ENCODE results near the gene SIAH1. TPM values are rescaled to one million over a fixed set of nuclear protein-coding genes. Genes with fewer than 3 reads are reported as not detected.

The SIAH1 gene
- total RNA-seq, 1 donor from 2014 or later: 29.4 TPM

GRCh38 chr16:48347191-48347865, 37.9 kb downstream of the SIAH1 start:
- Mint-ChIP-seq H3K4me3 (ENCODE audit: unreplicated experiment) (no peak overlapping the region), H3K9me3 (ENCODE audit: unreplicated experiment) (no peaks in the 10 kb centered on the region), H3K4me1 (ENCODE audit: unreplicated experiment) (peaks cover 3% of the 10 kb centered on the region), H3K27ac (ENCODE audit: unreplicated experiment) (no peak overlapping the region), H3K36me3 (ENCODE audit: unreplicated experiment) (peaks cover 46% of the 10 kb centered on the region), H3K27me3 (ENCODE audit: unreplicated experiment) (no peaks in the 10 kb centered on the region)
- peak; percentile 78 for DNase-seq (ENCODE audit: extremely low spot score, unreplicated experiment)
- TF ChIP-seq CTCF (IDR thresholded peaks at IDR 0.05): no peak

GRCh38 chr16:48342591-48342990, 42.6 kb downstream of the SIAH1 start:
- Mint-ChIP-seq H3K9me3 (ENCODE audit: unreplicated experiment) (no peaks in the 10 kb centered on the region), H3K36me3 (ENCODE audit: unreplicated experiment) (peaks cover 33% of the 10 kb centered on the region), H3K4me1 (ENCODE audit: unreplicated experiment) (peaks cover 2% of the 10 kb centered on the region), H3K27me3 (ENCODE audit: unreplicated experiment) (no peaks in the 10 kb centered on the region), H3K4me3 (ENCODE audit: unreplicated experiment) (no peak overlapping the region), H3K27ac (ENCODE audit: unreplicated experiment) (no peak overlapping the region)
- no peak for TF ChIP-seq CTCF (IDR thresholded peaks at IDR 0.05)
- no peak for DNase-seq (ENCODE audit: extremely low spot score, unreplicated experiment)

DNA sequence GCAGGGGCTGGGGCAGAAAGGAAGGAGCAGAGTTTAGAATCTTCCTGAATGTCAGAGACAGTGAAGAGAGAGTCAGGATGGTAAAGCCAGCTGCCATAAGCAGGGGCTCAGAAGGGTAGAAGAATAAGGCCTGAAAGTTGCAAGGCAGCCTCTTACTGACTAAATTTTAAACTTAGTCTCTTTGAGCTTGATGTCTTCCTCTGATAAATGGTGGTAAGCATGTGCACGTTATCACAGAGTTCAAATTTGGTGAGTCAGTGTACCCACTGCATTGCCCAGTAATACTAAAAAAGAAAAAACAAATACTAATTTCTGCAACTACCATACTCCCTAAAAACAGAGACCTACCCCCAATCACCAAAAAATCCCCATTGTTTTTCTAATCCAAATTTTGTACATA, 45.2 kb downstream of the SIAH1 start:
- DNase-seq (ENCODE audit: extremely low spot score, unreplicated experiment): no peak
- no peak for TF ChIP-seq CTCF (IDR thresholded peaks at IDR 0.05)
- H3K27me3 Mint-ChIP-seq (ENCODE audit: unreplicated experiment): no peaks in the 10 kb centered on the region
- H3K4me3 Mint-ChIP-seq (ENCODE audit: unreplicated experiment): no peak overlapping the region
- no peaks in the 10 kb centered on the region for H3K9me3 Mint-ChIP-seq (ENCODE audit: unreplicated experiment)
- peaks cover 36% of the 10 kb centered on the region for H3K36me3 Mint-ChIP-seq (ENCODE audit: unreplicated experiment)
- peaks cover 19% of the 10 kb centered on the region for H3K4me1 Mint-ChIP-seq (ENCODE audit: unreplicated experiment)
- H3K27ac Mint-ChIP-seq (ENCODE audit: unreplicated experiment): no peak overlapping the region

- Mint-ChIP-seq H3K27ac (ENCODE audit: unreplicated experiment) (peak overlapping the region; percentile 80), H3K4me1 (ENCODE audit: unreplicated experiment) (peaks cover 21% of the 10 kb centered on the region), H3K4me3 (ENCODE audit: unreplicated experiment) (no peak overlapping the region), H3K36me3 (ENCODE audit: unreplicated experiment) (peaks cover 40% of the 10 kb centered on the region), H3K9me3 (ENCODE audit: unreplicated experiment) (no peaks in the 10 kb centered on the region), H3K27me3 (ENCODE audit: unreplicated experiment) (no peaks in the 10 kb centered on the region)
- DNase-seq (ENCODE audit: extremely low spot score, unreplicated experiment): no peak
- no peak for TF ChIP-seq CTCF (IDR thresholded peaks at IDR 0.05)
Observed at GRCh38 chr16:48335961-48336360, 49.3 kb downstream of the SIAH1 start.

DNA sequence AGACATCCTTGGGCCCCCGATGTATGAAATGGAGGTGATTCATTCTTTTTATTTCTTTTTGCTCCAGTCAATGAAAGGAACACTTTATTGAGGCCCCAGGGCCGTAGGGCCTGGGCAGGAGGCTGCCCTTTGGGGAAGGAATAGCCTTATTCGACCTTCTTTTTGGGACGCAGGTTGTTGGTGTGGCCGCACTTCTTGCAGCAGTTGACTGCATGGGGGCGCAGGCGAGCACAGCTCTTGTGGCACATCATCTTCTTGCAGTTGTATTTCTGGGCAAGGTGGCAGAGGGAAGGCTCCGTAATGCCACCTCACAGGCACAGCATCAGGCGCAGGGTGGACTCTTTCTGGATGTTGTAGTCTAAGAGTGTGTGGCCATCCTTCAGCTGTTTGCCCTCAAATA, 50.9 kb downstream of the SIAH1 start:
- no peak for DNase-seq (ENCODE audit: extremely low spot score, unreplicated experiment)
- no peaks in the 10 kb centered on the region for H3K9me3 Mint-ChIP-seq (ENCODE audit: unreplicated experiment)
- H3K27me3 Mint-ChIP-seq (ENCODE audit: unreplicated experiment): no peaks in the 10 kb centered on the region
- TF ChIP-seq CTCF (IDR thresholded peaks at IDR 0.05): no peak
- no peak overlapping the region for H3K27ac Mint-ChIP-seq (ENCODE audit: unreplicated experiment)
- H3K36me3 Mint-ChIP-seq (ENCODE audit: unreplicated experiment): peaks cover 48% of the 10 kb centered on the region
- peaks cover 28% of the 10 kb centered on the region for H3K4me1 Mint-ChIP-seq (ENCODE audit: unreplicated experiment)
- H3K4me3 Mint-ChIP-seq (ENCODE audit: unreplicated experiment): no peak overlapping the region

All from osteocyte (in vitro differentiated cells).